Nephron (organoid): ENCODE data around the gene ZNF335.

Experiments
- H3K27ac Mint-ChIP-seq, 3 experiments: 2 replicates each; pipeline ENCODE4 v1.8.0; 2020; ENCODE audit warnings: mixed read lengths in 3 of 3, mild to moderate bottlenecking in 2 of 3, moderate library complexity in 1 of 3
- H3K27me3 Mint-ChIP-seq: 2 replicates; pipeline ENCODE4 v1.8.0; 2021; ENCODE audit warnings: low read depth, mild to moderate bottlenecking, moderate library complexity, mixed read lengths
- H3K36me3 Mint-ChIP-seq: 2 replicates; pipeline ENCODE4 v1.8.0; 2020; ENCODE audit warnings: low read depth, mixed read lengths
- H3K4me1 Mint-ChIP-seq: 2 replicates; pipeline ENCODE4 v1.8.0; 2020; ENCODE audit warnings: mixed read lengths
- H3K4me3 Mint-ChIP-seq, 3 experiments: 2 replicates each; pipeline ENCODE4 v1.8.0; 2020; ENCODE audit warnings: mild to moderate bottlenecking in 3 of 3, mixed read lengths in 3 of 3, moderate library complexity in 2 of 3
- H3K9me3 Mint-ChIP-seq: 2 replicates; pipeline ENCODE4 v1.8.0; 2020; ENCODE audit warnings: mixed read lengths
- TF ChIP-seq, protein P1 (sequence below), 3 experiments: fragments of 200-600 bp; sonication (generic); IDR thresholded peaks; one replicate each; pipeline ENCODE4 v1.5.0; 2021; ENCODE audit warnings: antibody characterized with exemption in 3 of 3; ENCODE audit not compliant: unreplicated experiment in 3 of 3

ZNF335 gene

DNA sequence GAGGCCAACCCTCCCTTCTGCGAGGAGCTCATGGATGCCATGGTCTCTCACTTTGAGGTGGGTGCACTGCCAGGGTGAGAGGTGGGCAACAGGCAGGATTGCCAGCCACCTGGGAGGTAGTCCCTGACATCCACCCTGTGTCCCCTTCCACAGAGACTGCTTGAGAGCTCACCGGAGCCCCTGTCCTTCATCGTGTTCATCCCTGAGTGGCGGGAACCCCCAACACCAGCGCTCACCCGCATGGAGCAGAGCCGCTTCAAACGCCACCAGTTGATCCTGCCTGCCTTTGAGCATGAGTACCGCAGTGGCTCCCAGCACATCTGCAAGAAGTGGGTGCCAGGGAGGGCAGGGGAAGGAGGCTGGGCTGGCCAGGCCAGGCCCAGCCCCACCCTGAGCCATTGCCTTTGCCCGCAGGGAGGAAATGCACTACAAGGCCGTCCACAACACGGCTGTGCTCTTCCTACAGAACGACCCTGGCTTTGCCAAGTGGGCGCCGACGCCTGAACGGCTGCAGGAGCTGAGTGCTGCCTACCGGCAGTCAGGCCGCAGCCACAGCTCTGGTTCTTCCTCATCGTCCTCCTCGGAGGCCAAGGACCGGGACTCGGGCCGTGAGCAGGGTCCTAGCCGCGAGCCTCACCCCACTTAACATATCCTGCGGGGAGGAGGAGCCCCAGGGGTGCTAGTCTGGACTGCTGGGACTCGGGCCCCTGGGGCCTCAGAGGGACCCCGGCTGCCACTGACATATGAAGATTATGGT is 24.7 kb downstream of the ZNF335 start:
- TF ChIP-seq, protein P1, sequence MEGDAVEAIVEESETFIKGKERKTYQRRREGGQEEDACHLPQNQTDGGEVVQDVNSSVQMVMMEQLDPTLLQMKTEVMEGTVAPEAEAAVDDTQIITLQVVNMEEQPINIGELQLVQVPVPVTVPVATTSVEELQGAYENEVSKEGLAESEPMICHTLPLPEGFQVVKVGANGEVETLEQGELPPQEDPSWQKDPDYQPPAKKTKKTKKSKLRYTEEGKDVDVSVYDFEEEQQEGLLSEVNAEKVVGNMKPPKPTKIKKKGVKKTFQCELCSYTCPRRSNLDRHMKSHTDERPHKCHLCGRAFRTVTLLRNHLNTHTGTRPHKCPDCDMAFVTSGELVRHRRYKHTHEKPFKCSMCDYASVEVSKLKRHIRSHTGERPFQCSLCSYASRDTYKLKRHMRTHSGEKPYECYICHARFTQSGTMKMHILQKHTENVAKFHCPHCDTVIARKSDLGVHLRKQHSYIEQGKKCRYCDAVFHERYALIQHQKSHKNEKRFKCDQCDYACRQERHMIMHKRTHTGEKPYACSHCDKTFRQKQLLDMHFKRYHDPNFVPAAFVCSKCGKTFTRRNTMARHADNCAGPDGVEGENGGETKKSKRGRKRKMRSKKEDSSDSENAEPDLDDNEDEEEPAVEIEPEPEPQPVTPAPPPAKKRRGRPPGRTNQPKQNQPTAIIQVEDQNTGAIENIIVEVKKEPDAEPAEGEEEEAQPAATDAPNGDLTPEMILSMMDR (IDR thresholded peaks at IDR 0.05; ENCODE audit: unreplicated experiment in 3 of 3), result no peak
- no peaks in the 10 kb centered on the region for H3K4me1 Mint-ChIP-seq
- H3K27ac Mint-ChIP-seq, result no peak overlapping the region
- H3K4me3 Mint-ChIP-seq, result no peak overlapping the region
- no peaks in the 10 kb centered on the region for H3K9me3 Mint-ChIP-seq
- peaks cover 62% of the 10 kb centered on the region for H3K36me3 Mint-ChIP-seq
- H3K27me3 Mint-ChIP-seq, result no peaks in the 10 kb centered on the region

DNA sequence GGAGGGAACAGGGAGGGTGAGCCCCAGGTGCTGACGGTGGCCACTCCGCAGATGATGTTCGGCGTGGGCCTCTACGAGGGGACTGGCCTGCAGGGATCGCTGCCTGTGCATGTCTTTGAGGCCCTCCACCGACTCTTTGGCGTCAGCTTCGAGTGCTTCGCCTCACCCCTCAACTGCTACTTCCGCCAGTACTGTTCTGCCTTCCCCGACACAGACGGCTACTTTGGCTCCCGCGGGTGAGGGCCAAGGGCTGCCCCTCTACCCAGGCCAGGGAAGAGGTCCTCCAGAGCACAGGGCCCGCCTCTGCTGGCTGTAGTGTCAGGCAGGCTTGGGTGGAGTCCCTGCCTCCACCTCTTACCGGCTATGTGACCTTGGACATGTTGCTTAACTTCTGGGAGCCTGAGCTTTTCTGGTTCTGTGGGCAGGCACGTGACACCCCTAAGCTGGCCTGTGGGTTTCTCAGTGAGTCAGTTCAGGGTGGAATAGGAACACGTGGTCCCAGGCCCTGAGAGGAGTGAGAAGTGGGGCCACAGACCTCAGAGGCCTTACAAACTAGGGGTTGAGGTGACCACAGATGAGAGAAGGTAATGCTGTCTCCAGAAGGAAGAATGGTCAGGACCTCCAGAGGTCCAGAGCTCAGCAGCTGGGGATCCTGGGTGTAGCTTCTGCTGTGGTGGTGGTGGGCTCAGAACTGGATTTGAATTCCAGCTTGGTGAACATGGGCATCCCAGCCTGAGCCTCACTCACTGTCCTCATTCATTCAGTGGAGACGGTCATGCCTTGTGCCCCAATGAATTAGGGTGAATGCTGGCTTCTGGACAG is 25.6 kb downstream of the ZNF335 start:
- TF ChIP-seq, protein P1 (IDR thresholded peaks at IDR 0.05; ENCODE audit: unreplicated experiment in 3 of 3), result no peak
- Mint-ChIP-seq H3K36me3 (peaks cover 53% of the 10 kb centered on the region), H3K27me3 (no peaks in the 10 kb centered on the region), H3K9me3 (no peaks in the 10 kb centered on the region), H3K4me3 (no peak overlapping the region), H3K27ac (no peak overlapping the region), H3K4me1 (no peaks in the 10 kb centered on the region)

DNA sequence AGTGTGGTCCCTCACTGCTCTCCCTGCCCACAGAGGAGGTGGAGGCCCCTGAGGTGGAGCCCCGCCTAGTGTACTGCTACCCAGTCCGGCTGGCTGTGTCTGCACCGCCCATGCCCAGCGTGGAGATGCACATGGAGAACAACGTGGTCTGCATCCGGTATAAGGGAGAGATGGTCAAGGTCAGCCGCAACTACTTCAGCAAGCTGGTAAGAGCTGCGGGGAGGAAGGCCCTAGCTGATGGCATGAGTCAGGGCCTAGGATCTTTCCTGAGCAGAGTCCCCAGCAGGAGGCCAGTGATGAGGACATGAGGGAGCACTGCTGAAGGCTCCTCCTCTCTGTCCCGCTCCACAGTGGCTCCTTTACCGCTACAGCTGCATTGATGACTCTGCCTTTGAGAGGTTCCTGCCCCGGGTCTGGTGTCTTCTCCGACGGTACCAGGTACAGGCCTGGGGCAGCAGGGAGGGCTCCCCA is 26.3 kb downstream of the ZNF335 start:
- no peak overlapping the region for H3K4me3 Mint-ChIP-seq
- no peak overlapping the region for H3K27ac Mint-ChIP-seq
- H3K27me3 Mint-ChIP-seq, result no peaks in the 10 kb centered on the region
- TF ChIP-seq, protein P1 (IDR thresholded peaks at IDR 0.05; ENCODE audit: unreplicated experiment in 3 of 3), result no peak
- no peaks in the 10 kb centered on the region for H3K9me3 Mint-ChIP-seq
- peaks cover 52% of the 10 kb centered on the region for H3K36me3 Mint-ChIP-seq
- H3K4me1 Mint-ChIP-seq, result no peaks in the 10 kb centered on the region

DNA sequence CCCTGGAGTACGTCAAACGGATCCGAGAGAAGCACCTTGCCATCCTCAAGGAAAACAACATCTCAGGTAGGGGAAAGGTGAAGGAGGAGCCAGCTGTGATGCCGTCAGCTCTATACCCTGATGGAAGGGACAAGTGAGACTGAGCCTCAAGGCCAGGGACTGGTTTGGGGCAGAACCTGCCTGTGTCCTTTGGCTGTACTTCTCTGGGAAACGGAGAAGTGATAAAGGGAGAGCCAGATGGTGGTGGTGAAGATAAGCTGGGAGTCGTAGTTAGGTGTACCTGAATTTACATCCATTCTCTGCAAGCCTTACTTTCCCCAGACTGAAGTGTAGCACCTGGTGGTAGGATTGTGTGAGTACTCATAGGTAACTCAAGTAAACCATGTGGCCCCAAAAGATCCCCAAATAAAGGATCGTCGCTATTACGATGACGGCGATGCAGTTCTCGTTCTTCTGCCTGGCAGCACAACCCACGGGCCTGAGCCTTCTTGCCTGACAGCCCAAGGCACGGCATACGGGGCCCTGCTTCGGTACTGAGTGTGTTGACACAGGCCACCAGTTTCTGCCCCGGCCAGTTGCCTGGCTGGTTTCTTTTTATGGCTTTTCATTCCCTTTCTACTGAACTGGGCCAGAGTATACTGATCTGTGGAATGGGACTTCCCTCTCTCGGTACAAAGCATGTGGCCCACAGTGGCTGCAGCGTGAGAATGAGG is 26.9 kb downstream of the ZNF335 start:
- no peak overlapping the region for H3K27ac Mint-ChIP-seq
- TF ChIP-seq, protein P1 (IDR thresholded peaks at IDR 0.05; ENCODE audit: unreplicated experiment in 3 of 3), result no peak
- H3K27me3 Mint-ChIP-seq, result no peaks in the 10 kb centered on the region
- no peak overlapping the region for H3K4me3 Mint-ChIP-seq
- H3K36me3 Mint-ChIP-seq, result peaks cover 49% of the 10 kb centered on the region
- H3K9me3 Mint-ChIP-seq, result no peaks in the 10 kb centered on the region
- no peaks in the 10 kb centered on the region for H3K4me1 Mint-ChIP-seq

DNA sequence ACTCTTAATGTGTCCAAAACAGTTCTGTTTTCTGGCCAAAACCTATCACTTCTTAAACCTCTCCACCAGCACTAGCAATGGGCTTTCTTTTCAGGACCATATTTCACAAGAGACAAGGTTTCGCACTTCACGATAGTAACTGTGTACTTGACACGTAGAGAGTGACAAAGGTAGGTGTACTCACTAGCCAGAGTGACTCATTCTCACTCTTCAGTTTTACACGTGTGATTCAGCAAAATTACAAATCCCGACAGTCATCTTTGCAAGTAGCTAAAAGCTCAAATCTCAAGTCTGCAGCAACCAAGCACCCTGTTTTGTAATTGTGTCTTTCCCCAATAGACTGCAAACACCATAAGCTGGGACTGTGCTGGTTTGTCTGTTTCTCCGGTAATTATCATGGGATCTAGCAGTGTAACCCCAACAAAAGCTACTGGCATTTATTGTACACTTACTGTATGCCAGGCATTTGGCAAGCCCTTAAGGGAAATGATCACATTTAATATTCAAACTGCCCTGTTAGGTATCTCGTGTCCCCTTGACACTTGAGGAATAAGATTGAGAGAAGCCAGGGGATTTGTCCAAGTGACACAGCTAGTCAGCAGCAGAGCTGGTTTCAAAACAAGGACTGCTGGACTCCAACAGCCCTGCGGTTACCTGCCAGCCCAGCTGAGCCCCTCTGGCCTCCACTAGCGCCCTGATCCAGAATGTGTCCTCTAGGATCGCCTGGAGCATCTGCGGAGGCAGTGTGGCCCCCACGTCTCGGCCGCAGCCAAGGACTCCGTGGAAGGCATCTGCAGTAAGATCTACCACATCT is 27.6 kb downstream of the ZNF335 start:
- Mint-ChIP-seq H3K4me3 (no peak overlapping the region), H3K27ac (no peak overlapping the region), H3K27me3 (no peaks in the 10 kb centered on the region), H3K36me3 (peaks cover 54% of the 10 kb centered on the region), H3K9me3 (no peaks in the 10 kb centered on the region), H3K4me1 (no peaks in the 10 kb centered on the region)
- TF ChIP-seq, protein P1 (IDR thresholded peaks at IDR 0.05; ENCODE audit: unreplicated experiment in 3 of 3), result no peak
